HepG2 (cell line): ENCODE measurements around the gene STAM. TPM values are rescaled to one million over a fixed set of nuclear protein-coding genes. Genes with fewer than 3 reads are reported as not detected.

Experiments used
- ATAC-seq: fragments of 200-7000 bp; cut with Tn5 transposase; 3 replicates; pipeline ENCODE4 v1.9.1; 2020; ENCODE audit warnings: mild to moderate bottlenecking, moderate library complexity
- BruUV-seq: library from RNA; stranded (reverse); fragments of 400-500 nt; replicated peaks from 2 replicates; lab custom pipeline; 2021; lab: Mats Ljungman, UMichigan
- CTCF ChIA-PET: fragments of 300-600 bp; formaldehyde crosslinking; extraction: SDS; loops from one replicate; lab custom pipeline; 2021; ENCODE audit warnings: low total read pairs, inconsistent platforms, low intra/inter-chr PET ratio; lab: Yijun Ruan, JAX
- POLR2A ChIA-PET: fragments of 350-600 bp; sonication (Branson Sonifier 250); formaldehyde crosslinking; loops from one replicate; lab custom pipeline; 2020; ENCODE audit warnings: antibody characterized with exemption, inconsistent platforms; lab: Yijun Ruan, JAX
- DNase-seq: peaks from one replicate; pipeline ENCODE4 v3.0.0-alpha.2; 2015; ENCODE audit warnings: low spot score
- FAIRE-seq: peaks from 3 replicates; lab custom pipeline; 2011; peaks lifted over from hg19 to GRCh38; lab: Jason Lieb, UNC
- H2AFZ ChIP-seq: one replicate; pipeline ENCODE4 v1.6.1; 2011; ENCODE audit warnings: low read length, inconsistent platforms
- H3K27ac ChIP-seq: fragments of 300-600 bp; 3 replicates; pipeline ENCODE4 v1.8.0; 2011; ENCODE audit warnings: mixed run types, mild to moderate bottlenecking, mixed read lengths, low read length, inconsistent platforms; ENCODE audit not compliant: insufficient read depth; ENCODE audit errors: extremely low read length
- H3K27me3 ChIP-seq, 2 experiments: fragments of 200-600 bp in 1 of 2; 2 replicates in 1 of 2; 3 replicates in 1 of 2; pipeline versions ENCODE4 v1.6.0 to v1.8.0; 2011; ENCODE audit warnings: low read length in 2 of 2, mild to moderate bottlenecking in 2 of 2, moderate library complexity in 2 of 2, inconsistent platforms in 1 of 2; ENCODE audit not compliant: insufficient read depth in 2 of 2, control insufficient read depth in 1 of 2
- H3K36me3 ChIP-seq, 2 experiments: fragments of 200-600 bp in 1 of 2; replicated peaks in 1 of 2; 2 replicates in 1 of 2; 3 replicates in 1 of 2; pipeline versions ENCODE4 v1.5.1 to v1.8.0; 2011; ENCODE audit warnings: low read length in 2 of 2, inconsistent platforms in 1 of 2; ENCODE audit not compliant: insufficient read depth in 2 of 2, control insufficient read depth in 1 of 2
- H3K4me1 ChIP-seq: 2 replicates; pipeline ENCODE4 v1.5.1; 2012; ENCODE audit warnings: low read length, inconsistent platforms; ENCODE audit not compliant: insufficient read depth
- H3K4me2 ChIP-seq: 2 replicates; pipeline ENCODE4 v1.6.0; 2011; ENCODE audit warnings: low read depth, low read length, inconsistent platforms
- H3K4me3 ChIP-seq, 3 experiments: fragments of 200-600 bp in 1 of 3; sonication (generic), shearing (Covaris generic) in 1 of 3; replicated peaks in 1 of 3; 2 replicates each; pipeline ENCODE4 v1.5.1; 2011 to 2016; ENCODE audit warnings: low read length in 3 of 3, inconsistent platforms in 2 of 3, low read depth in 2 of 3, mild to moderate bottlenecking in 2 of 3, control low read depth in 1 of 3, mixed read lengths in 1 of 3; ENCODE audit not compliant: insufficient read depth in 1 of 3
- H3K79me2 ChIP-seq: one replicate; pipeline ENCODE4 v1.6.1; 2011; ENCODE audit warnings: low read length, inconsistent platforms; ENCODE audit not compliant: insufficient read depth
- H3K9ac ChIP-seq: 2 replicates; pipeline ENCODE4 v1.6.0; 2011; ENCODE audit warnings: mild to moderate bottlenecking, low read depth, low read length, inconsistent platforms; ENCODE audit not compliant: insufficient read depth
- H3K9me3 ChIP-seq: 2 replicates; pipeline ENCODE4 v1.5.1; 2012; ENCODE audit warnings: mild to moderate bottlenecking, low read length
- H4K20me1 ChIP-seq: 2 replicates; pipeline ENCODE4 v1.6.0; 2011; ENCODE audit warnings: inconsistent platforms, mild to moderate bottlenecking, low read length, moderate library complexity; ENCODE audit not compliant: insufficient read depth
- CBFB ChIP-seq: sonication (generic); formaldehyde crosslinking; IDR thresholded peaks from 2 replicates; pipeline ENCODE4 v1.4.0; 2020; ENCODE audit warnings: missing genetic modification reagents
- GFI1 ChIP-seq: sonication (generic); formaldehyde crosslinking; IDR thresholded peaks from 2 replicates; pipeline ENCODE4 v1.5.0; 2020; ENCODE audit warnings: missing genetic modification reagents, mild to moderate bottlenecking, borderline replicate concordance
- MAF1 ChIP-seq: sonication (generic); formaldehyde crosslinking; IDR thresholded peaks from 2 replicates; pipeline ENCODE4 v1.5.0; 2020; ENCODE audit warnings: missing genetic modification reagents, borderline replicate concordance
- SP2 ChIP-seq: sonication (generic); formaldehyde crosslinking; IDR thresholded peaks from 2 replicates; pipeline ENCODE4 v1.5.1; 2020; ENCODE audit warnings: mild to moderate bottlenecking, missing genetic modification reagents
- SRF ChIP-seq: IDR thresholded peaks from 2 replicates; pipeline ENCODE4 v1.6.1; 2011; ENCODE audit warnings: mild to moderate bottlenecking, low read depth, low read length, moderate library complexity
- ZNF138 ChIP-seq: sonication (generic); formaldehyde crosslinking; IDR thresholded peaks from 2 replicates; pipeline ENCODE4 v1.5.0; 2020; ENCODE audit warnings: mild to moderate bottlenecking, low read depth, missing genetic modification reagents
- ZNF160 ChIP-seq: sonication (generic); formaldehyde crosslinking; IDR thresholded peaks from 2 replicates; pipeline ENCODE4 v1.8.0; 2022; ENCODE audit warnings: mild to moderate bottlenecking, inconsistent platforms, missing genetic modification reagents
- ZNF30 ChIP-seq: sonication (generic); formaldehyde crosslinking; IDR thresholded peaks from 2 replicates; pipeline ENCODE4 v1.5.0; 2020; ENCODE audit warnings: mild to moderate bottlenecking, missing genetic modification reagents
- ZNF530 ChIP-seq: sonication (generic); formaldehyde crosslinking; IDR thresholded peaks from 2 replicates; pipeline ENCODE4 v1.5.0; 2020; ENCODE audit warnings: low read depth, mild to moderate bottlenecking, missing genetic modification reagents
- ZNF550 ChIP-seq: sonication (generic); formaldehyde crosslinking; IDR thresholded peaks from 2 replicates; pipeline ENCODE4 v1.4.0; 2020; ENCODE audit warnings: mild to moderate bottlenecking, missing genetic modification reagents, borderline replicate concordance
- WGBS: methylation state at CpG from one replicate; pipeline ENCODE4 v1.1.6; 2017; ENCODE audit warnings: low lambda C conversion rate; 5-methylcytosine and 5-hydroxymethylcytosine counted together
- in situ Hi-C: cut with HindIII; loops from 2 replicates; pipeline ENCODE4 v1.10.0; 2017; ENCODE audit warnings: low pct_unique_long_range_greater_than_20kb; ENCODE audit not compliant: extremely low pct_ligation_motif_present
- intact Hi-C: fragments of 100-400 bp; cut with micrococcal nuclease; formaldehyde crosslinking; loops from one replicate; pipeline ENCODE4 v1.10.0; 2022; ENCODE audit not compliant: unreplicated experiment
- polyA plus RNA-seq, 8 experiments: library from polyadenylated mRNA; depleted of rRNA in 3 of 8; stranded (reverse) in 7 of 8; unstranded in 1 of 8; fragments of >200 nt; fragmentation: Illumina TruSeq in 4 of 8; extraction: Trizol in 4 of 8; gene quantifications; 2 replicates each; pipeline versions ENCODE4 v1.2.1 to v1.2.3, GENCODE V29; 2011 to 2016; ENCODE audit warnings: low read depth in 4 of 8, missing spikeins in 1 of 8, mixed read lengths in 1 of 8; ENCODE audit not compliant: insufficient read depth in 1 of 8
- total RNA-seq, 5 experiments: library from RNA; depleted of rRNA; stranded (reverse); fragments of >200 nt; fragmentation: Illumina TruSeq; extraction: Trizol; gene quantifications; 2 replicates each; pipeline ENCODE4 v1.2.3, GENCODE V29; 2016; ENCODE audit warnings: low read depth in 1 of 5
- TF ChIP-seq, protein P1 (sequence below): sonication (generic); formaldehyde crosslinking; IDR thresholded peaks from 2 replicates; pipeline ENCODE4 v1.4.0; 2020; ENCODE audit warnings: missing genetic modification reagents, mild to moderate bottlenecking, borderline replicate concordance
- TF ChIP-seq, protein P2 (sequence below): sonication (generic); formaldehyde crosslinking; IDR thresholded peaks from 2 replicates; pipeline ENCODE4 v1.4.0; 2020; ENCODE audit warnings: mild to moderate bottlenecking, missing genetic modification reagents
- TF ChIP-seq, protein P3 (sequence below): sonication (generic); formaldehyde crosslinking; IDR thresholded peaks from 2 replicates; pipeline ENCODE4 v1.4.0; 2020; ENCODE audit warnings: missing genetic modification reagents
- TF ChIP-seq, protein P4 (sequence below): sonication (generic); formaldehyde crosslinking; IDR thresholded peaks from 2 replicates; pipeline ENCODE4 v1.5.0; 2020; ENCODE audit warnings: missing genetic modification reagents

The STAM gene
- total and polyA plus RNA-seq, 2 of the 13 experiments (the other 11 are each of a cell fraction or from before 2014, with no cell fraction given): 19.5 to 25.1 TPM

DNA sequence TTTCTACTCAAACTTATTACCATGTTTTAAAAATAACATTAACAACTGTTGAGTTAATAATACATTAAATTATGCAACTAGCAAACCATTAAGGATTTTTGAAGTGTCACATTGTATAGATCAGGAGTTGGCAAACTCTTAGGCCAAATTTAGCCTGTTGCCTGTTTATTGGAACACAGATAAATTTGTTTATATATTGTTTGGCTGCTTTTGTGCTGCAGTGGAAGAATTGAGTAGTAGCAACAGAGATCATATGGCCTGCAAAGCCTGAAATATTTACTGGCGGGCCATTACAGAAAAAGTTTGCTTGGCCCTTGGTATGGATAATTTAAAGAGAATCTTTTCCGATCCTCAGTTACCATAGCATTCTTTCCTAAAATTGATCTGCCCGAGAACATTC lies 57.4 kb downstream of the STAM start (continued):
- no peak for TF ChIP-seq ZNF530 (CRISPR knock-in tag)

DNA sequence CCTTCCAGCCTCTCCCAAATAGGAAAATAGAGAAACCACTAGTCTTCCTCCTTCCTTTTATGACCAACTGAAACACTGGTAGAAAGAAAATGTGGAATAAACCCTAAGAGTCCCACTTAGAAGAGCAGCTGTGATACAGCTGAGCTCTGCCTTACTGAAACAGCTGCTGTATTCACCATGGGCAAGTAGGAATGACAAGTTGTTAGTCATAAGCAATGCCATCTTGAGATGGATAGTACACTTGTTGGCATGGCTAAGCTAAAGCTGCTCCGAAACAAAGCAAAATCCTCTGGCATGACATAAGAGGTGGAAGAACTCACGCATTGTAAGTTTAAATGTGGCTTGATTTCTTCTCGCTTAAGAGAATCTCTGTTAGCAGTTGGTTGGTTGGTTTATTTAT lies 59.8 kb downstream of the STAM start:
- CTCF ChIA-PET: no interaction called here

More for the DNA sequence above, 59.8 kb downstream of the STAM start:
- BruUV-seq: no TSS peak
- ATAC-seq: no peak
- H3K79me2 ChIP-seq: no peaks in the 10 kb centered on the region
- H3K4me3 ChIP-seq: no peak overlapping the region
- POLR2A ChIA-PET: no interaction called here
- H3K27me3 ChIP-seq: no peaks in the 10 kb centered on the region
- no peak overlapping the region for H3K4me2 ChIP-seq
- intact Hi-C loops (no loop called here), in situ Hi-C loops (no loop called here)
- no peak overlapping the region for H2AFZ ChIP-seq
- H3K9me3 ChIP-seq: no peaks in the 10 kb centered on the region
- no peak overlapping the region for H3K9ac ChIP-seq
- no peak overlapping the region for H3K27ac ChIP-seq
- no peaks in the 10 kb centered on the region for H3K4me1 ChIP-seq
- no peaks in the 10 kb centered on the region for H4K20me1 ChIP-seq
- 95% methylated on average over 3 of the region's 3 CpGs for WGBS
- DNase-seq: no peak
- peaks cover 5 to 38% of the 10 kb centered on the region in 2 experiments; a peak in 4 of 5 replicates for H3K36me3 ChIP-seq
- TF ChIP-seq ZNF550 (CRISPR knock-in tag) (no peak), ZNF30 (CRISPR knock-in tag) (no peak), SP2 (CRISPR knock-in tag) (no peak), ZNF160 (no peak), GFI1 (CRISPR knock-in tag) (no peak), SRF (no peak), CBFB (CRISPR knock-in tag) (no peak), ZNF138 (CRISPR knock-in tag) (no peak), MAF1 (CRISPR knock-in tag) (no peak)
- TF ChIP-seq, protein P1, sequence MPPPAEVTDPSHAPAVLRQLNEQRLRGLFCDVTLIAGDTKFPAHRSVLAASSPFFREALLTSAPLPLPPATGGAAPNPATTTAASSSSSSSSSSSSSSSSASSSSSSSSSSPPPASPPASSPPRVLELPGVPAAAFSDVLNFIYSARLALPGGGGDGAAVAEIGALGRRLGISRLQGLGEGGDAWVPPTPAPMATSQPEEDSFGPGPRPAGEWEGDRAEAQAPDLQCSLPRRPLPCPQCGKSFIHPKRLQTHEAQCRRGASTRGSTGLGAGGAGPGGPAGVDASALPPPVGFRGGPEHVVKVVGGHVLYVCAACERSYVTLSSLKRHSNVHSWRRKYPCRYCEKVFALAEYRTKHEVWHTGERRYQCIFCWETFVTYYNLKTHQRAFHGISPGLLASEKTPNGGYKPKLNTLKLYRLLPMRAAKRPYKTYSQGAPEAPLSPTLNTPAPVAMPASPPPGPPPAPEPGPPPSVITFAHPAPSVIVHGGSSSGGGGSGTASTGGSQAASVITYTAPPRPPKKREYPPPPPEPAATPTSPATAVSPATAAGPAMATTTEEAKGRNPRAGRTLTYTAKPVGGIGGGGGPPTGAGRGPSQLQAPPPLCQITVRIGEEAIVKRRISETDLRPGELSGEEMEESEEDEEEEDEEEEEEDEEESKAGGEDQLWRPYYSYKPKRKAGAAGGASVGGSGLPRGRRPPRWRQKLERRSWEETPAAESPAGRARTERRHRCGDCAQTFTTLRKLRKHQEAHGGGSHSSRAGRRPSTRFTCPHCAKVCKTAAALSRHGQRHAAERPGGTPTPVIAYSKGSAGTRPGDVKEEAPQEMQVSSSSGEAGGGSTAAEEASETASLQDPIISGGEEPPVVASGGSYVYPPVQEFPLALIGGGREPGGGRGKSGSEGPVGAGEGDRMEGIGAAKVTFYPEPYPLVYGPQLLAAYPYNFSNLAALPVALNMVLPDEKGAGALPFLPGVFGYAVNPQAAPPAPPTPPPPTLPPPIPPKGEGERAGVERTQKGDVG (CRISPR knock-in tag): no peak
- TF ChIP-seq, protein P2, sequence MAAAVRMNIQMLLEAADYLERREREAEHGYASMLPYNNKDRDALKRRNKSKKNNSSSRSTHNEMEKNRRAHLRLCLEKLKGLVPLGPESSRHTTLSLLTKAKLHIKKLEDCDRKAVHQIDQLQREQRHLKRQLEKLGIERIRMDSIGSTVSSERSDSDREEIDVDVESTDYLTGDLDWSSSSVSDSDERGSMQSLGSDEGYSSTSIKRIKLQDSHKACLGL (CRISPR knock-in tag): no peak
- TF ChIP-seq, protein P3, sequence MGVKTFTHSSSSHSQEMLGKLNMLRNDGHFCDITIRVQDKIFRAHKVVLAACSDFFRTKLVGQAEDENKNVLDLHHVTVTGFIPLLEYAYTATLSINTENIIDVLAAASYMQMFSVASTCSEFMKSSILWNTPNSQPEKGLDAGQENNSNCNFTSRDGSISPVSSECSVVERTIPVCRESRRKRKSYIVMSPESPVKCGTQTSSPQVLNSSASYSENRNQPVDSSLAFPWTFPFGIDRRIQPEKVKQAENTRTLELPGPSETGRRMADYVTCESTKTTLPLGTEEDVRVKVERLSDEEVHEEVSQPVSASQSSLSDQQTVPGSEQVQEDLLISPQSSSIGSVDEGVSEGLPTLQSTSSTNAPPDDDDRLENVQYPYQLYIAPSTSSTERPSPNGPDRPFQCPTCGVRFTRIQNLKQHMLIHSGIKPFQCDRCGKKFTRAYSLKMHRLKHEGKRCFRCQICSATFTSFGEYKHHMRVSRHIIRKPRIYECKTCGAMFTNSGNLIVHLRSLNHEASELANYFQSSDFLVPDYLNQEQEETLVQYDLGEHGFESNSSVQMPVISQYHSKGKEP: no peak
- TF ChIP-seq, protein P4, sequence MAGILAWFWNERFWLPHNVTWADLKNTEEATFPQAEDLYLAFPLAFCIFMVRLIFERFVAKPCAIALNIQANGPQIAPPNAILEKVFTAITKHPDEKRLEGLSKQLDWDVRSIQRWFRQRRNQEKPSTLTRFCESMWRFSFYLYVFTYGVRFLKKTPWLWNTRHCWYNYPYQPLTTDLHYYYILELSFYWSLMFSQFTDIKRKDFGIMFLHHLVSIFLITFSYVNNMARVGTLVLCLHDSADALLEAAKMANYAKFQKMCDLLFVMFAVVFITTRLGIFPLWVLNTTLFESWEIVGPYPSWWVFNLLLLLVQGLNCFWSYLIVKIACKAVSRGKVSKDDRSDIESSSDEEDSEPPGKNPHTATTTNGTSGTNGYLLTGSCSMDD (CRISPR knock-in tag): no peak
- FAIRE-seq: no peak
